Medulla oblongata (tissue), 1 donor: Measurements from ENCODE around the gene SNX21.
"Not testable (repeated sequence)": the region's sequence is repeated elsewhere in the genome, so short reads cannot be mapped to it uniquely, and the experiment has no call there.

Experiments
- DNase-seq: peaks from one replicate; pipeline ENCODE4 v3.0.0-alpha.2; 2015; ENCODE audit errors: extremely low spot score

Gene SNX21

DNA sequence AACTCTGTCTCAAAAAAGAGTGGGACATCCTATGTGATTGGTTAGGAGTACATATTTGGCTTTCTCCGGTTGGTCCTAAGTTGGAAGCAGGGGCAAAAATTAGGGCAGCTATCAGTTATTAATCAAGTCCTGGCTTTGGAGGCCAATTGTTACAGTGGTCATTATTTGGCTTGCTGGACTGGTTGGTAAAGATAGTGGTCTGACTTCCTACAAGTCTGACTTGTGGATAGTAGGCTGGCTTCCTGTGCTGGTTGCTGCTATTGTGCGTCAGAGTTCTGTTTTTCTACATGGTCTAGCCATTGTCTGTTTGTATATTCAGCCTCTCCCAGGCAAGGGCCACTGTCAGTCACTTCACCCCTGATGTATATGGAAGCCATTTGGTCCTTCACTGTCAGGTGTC is 16.6 kb downstream of the SNX21 start:
- DNase-seq: no peak

- no peak for DNase-seq
Measured at GRCh38 chr20:45850926-45851325, 17.3 kb downstream of the SNX21 start.

DNA sequence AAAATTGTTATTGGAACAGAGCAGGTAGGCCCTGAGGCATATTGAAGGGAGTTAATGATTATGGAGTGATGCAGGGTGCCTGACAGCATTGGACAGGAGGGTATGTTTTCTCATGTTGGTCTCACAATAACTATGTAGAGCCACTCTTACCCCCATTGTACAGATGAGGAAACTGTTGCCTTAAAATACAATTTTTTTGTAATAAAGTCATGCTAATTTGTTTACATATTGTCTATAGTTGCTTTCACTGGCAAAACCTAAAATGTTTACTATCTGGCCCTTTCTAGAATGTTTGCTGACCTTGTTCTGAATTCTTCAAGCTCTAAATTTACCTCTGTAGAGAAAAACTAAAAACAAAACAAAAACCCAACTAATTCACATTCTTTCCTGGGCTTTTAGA is 17.9 kb downstream of the SNX21 start:
- DNase-seq: no peak

DNA sequence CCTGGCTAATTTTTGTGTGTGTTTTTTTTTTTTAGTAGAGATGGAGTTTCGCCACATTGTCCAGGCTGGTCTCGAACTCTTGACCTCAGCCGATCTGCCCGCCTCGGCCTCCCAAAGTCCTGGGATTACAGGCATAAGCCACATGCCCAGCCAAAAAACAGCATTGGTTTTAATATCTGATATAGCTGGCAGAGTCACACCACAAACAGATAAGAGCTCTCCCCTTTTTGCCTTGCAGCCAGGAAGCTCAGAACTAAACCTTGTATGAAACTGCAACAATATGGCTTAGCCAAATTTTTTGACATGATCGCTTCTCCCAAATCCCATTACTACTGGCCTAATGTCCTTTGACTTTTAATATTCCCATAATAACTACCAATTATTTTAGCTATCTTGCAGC is 18.7 kb downstream of the SNX21 start:
- DNase-seq: no peak

DNA sequence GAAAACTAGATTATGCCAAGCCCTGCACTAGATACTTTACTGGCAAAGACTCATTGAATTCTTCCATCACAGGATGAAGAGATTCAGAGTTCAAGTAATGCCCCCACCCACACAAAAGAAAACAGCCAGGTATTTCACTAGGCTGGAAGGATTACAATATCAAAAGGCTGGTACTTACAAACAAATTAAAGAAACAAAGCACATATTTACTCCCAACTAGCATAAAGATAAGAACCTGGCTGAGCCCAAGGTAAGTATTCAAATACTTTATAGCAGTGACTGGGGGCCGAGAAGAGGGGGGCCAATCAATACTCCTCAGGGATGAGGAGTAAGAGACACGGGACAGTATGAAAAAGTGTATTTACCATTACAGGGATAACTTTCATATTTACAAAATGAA is 19.9 kb downstream of the SNX21 start:
- DNase-seq: no peak

DNA sequence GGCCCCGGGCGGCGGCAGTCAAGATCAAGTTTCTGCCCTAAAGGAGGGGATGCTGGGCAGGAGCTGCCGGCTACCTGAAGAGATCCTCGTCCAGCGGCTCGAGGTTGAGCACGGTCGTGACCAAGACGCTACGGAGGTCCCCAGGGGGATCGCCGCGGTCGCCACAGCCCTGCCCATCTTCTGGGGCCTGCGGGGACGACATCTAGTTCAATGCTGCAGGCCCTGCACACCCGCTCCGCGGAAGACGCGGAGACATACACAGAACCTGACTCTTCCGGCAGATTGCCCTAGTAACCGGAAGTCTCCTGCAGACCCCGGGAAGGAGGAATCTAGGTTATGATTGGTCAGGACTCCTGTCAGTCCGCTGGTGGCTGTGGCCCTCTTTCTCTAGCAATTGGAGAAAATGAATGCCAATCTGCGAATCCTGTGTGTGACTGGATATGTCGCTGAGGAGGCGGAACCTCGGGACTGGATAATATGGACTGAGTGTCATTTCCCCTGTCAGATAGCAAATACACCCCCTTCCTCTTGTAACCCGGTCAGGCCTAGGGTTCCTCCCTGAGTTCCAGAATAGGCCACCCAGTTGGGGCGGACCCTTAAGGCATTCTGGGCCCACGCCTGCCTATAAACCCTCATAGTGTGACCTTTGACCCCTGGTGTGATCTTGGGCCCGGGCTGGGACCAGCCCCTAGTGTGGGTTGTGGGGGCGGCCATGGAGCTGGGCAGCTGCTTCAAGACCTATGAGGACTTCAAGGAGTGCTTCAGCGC is 23.7 kb downstream of the SNX21 start, which contains the start of the genes ACOT8 and ZSWIM3:
ACOT8 (minus strand) TSS at position 279 of the 768 bp plus-strand sequence; CDS start at position 202, 77 bp downstream.
ZSWIM3 (plus strand) TSS at position 501 of the 768 bp plus-strand sequence; CDS start at position 713, 212 bp downstream.
- peak; percentile 100 for DNase-seq

GRCh38 chr20:45857882-45858216 is 24.2 kb downstream of the SNX21 start:
- no peak for DNase-seq

GRCh38 chr20:45859916-45860315 is 26.3 kb downstream of the SNX21 start:
- no peak for DNase-seq

GRCh38 chr20:45860560-45861220 is 27.1 kb downstream of the SNX21 start:
- DNase-seq: no peak

DNA sequence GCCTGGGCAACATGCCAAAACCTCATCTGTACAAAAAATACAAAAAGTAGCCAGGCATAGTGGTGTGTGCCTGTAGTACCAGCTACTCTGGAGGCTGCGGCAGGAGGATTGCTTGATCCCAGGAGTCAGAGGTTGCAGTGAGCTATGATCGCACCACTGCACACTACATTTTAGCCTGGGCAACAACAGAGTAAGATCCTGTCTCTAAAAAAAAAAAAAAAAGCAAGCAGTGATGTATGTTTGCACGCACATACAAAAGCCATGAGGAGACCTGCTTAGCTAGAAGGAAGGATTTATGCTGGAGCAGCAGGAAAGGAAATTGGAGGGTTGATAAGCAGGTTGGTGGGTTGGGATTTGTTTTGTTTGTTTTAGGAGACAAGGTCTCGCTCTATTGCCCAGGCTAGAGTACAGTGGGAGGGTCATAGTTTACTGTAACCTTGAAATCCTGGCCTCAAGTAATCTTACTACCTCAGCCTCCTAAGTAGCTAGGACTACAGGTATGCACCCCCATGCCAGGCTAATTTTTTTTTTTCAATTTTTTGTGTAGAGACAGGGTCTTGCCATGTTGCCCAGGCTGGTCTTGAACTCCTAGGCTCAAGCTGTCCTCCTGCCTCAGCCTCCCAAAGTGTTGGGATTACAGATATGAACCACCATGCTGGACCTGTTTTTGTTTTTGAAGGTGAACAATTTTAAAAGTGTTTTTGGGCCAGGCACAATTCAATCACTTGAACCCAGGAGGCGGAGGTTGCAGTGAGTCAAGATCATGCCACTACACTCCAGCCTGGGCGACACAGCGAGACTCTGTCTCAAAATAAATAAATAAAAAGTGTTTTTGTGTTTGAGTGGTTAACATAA is 27.8 kb downstream of the SNX21 start:
- DNase-seq: no peak

- no peak for DNase-seq
Measured at GRCh38 chr20:45863543-45864470, 30.2 kb downstream of the SNX21 start.

DNA sequence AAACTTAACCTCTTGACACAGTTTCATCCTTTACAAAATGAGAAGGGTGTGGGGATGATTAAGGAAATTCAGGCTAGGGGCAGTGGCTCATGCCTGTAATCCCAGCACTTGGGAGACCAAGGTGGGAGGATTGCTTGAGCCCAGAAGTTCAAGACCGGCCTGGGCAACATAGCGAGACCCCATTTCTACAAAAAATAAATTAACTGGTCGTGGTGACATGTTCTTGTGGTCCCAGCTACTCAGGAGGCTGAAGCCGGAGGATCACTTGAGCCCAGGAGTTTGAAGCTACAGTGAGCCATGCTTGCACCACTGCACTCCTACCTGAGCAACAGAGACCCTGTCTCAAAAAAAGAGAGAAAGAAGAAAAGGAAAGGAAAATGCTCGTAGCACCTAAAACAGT is 32.9 kb downstream of the SNX21 start:
- DNase-seq: no peak

- no peak for DNase-seq
Measured at GRCh38 chr20:45867136-45867818, 33.7 kb downstream of the SNX21 start.

GRCh38 chr20:45867819-45868176 is 34.2 kb downstream of the SNX21 start:
- DNase-seq: no peak

DNA sequence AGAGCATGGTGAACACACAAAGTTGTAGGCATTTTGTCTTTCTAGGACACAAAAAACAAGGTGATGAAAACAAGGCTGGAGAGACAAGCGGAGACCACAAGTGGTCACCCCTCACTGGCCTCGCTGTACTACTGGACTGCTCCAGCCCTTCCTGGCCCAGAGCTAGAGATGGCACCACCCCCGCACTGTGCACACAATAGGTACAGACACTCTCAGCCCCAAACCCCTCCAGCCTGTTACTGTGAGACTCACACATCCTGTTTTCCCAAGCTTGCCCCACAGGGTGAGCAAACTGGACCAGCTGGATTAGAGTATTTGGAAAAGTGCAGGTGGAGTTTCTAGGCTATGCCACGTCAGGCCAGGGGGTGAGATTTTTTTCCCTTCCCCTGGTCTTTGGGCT is 39.0 kb downstream of the SNX21 start:
- no peak for DNase-seq

DNA sequence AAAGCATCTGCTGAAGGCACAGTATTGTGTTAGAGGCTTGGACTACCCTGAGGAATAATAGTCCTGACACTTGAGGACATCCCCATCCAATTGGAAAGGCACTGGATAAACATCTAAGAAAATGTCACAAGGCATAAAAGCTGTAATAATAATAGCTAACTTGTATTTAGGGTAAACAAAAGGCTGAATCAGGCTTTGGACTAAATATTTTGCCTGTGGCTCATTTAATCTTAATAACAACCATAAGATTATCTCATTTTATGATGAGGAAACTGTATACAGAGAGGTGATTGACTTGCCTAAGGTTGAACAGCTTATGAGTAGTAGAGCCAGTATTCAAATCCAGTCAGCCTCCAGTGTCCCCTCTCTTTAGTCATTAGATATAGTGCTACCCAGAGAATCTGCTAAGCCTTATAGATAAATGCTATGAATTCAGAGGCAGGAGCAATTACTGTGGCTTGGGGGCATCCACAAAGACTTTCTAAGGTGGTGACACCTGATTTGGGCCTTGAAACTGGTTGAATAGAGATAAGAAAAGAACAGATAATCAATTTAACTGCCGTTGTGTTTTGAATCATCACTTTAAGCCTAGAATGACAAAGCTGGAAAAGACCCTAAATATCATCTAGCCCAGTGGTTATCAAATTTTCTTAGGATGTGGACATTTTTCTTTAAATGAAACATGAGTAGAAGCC is 40.0 kb downstream of the SNX21 start:
- DNase-seq: no peak

DNA sequence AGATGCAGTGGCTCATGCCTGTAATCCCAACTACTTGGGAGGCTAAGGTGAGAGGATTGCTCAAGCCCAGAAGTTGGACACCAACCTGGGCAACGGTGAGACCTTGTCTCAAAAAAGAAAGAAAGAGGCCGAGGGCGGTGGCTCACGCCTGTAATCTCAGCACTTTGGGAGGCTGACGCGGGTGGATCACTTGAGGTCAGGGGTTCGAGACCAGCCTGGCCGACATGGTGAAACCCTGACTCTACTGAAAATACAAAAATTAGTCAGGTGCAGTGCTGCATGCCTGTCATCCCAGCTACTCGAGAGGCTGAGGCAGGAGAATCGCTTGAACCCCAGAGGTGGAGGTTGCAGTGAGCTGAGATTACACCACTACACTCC is 40.5 kb downstream of the SNX21 start:
- not testable (repeated sequence) for DNase-seq

- no peak for DNase-seq
Measured at GRCh38 chr20:45874576-45874975, 41.0 kb downstream of the SNX21 start.

DNA sequence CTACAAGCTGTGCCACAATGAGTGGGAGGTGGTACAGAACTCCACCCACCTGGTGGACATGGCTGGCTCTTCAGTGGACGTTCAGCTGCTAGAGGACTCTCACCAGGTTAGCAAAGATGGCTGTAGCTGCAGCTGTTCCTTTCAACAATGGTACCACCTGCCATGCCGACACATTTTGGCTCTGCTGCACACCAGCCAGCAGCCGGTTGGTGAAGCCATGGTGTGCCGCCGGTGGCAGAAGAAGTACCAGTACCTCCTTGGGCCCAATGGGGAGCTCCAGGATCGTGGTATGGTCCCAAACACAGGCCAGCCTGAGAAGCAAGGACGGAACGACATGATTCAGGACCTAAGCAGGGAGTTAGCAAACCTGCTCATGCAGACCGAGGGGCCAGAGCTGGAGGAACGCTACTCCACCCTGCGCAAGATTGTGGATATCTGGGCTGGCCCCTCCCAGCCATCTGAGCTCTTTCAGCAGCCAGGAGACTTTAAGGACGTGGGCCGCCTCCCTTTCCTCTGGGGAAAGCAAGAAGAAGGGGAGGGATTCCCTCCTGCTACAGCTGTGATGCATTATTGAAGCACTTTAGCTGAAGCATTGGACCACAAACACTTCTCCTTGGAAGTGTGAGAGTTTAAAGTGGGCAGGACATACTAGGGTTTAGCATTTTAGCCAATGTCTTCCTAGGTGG is 44.6 kb downstream of the SNX21 start:
- DNase-seq: no peak
